PC-3 (cell line): ENCODE data around the gene STUM. TPM values are rescaled to one million over a fixed set of nuclear protein-coding genes. Genes with fewer than 3 reads are reported as not detected.
A peak's percentile ranks its signal among the peaks of the same experiment; 100 is the strongest.

Experiments
- ATAC-seq: fragments of 200-7000 bp; cut with Tn5 transposase; 2 replicates; pipeline ENCODE4 v1.9.1; 2020; ENCODE audit warnings: mild to moderate bottlenecking, moderate library complexity
- BruUV-seq: library from RNA; stranded (reverse); fragments of 400-500 nt; replicated peaks from 2 replicates; lab custom pipeline; 2021; lab: Mats Ljungman, UMichigan
- CTCF ChIA-PET: fragments of 300-600 bp; sonication (Branson Sonifier 250); formaldehyde crosslinking; loops from one replicate; lab custom pipeline; 2022; ENCODE audit warnings: antibody characterized with exemption; lab: Charles Lee
- POLR2A ChIA-PET: fragments of 300-600 bp; sonication (Branson Sonifier 250); formaldehyde crosslinking; loops from one replicate; lab custom pipeline; 2022; ENCODE audit warnings: antibody characterized with exemption; ENCODE audit not compliant: unreplicated experiment; lab: Charles Lee
- DNase-seq: peaks from one replicate; pipeline ENCODE4 v3.0.0-alpha.2; 2015
- H2AFZ ChIP-seq: fragments of 300-600 bp; sonication (generic); 2 replicates; pipeline ENCODE4 v1.6.0; 2016; ENCODE audit warnings: antibody characterized with exemption, low read length
- H3F3A ChIP-seq: fragments of 300-600 bp; sonication (generic); one replicate; pipeline ENCODE4 v1.6.0; 2017; ENCODE audit warnings: antibody characterized with exemption, low read length, control low read depth, mild to moderate bottlenecking; ENCODE audit not compliant: unreplicated experiment
- H3K27ac ChIP-seq: fragments of 300-600 bp; sonication (generic); 2 replicates; pipeline ENCODE4 v1.5.1; 2016; ENCODE audit warnings: mild to moderate bottlenecking, low read length
- H3K27me3 ChIP-seq: fragments of 300-600 bp; sonication (generic); 2 replicates; pipeline ENCODE4 v1.6.1; 2016; ENCODE audit warnings: low read length, mixed read lengths
- H3K36me3 ChIP-seq: fragments of 300-600 bp; sonication (generic); 2 replicates; pipeline ENCODE4 v1.6.1; 2016; ENCODE audit warnings: low read depth, mixed run types, low read length, mixed read lengths
- H3K4me1 ChIP-seq: fragments of 300-600 bp; sonication (generic); 2 replicates; pipeline ENCODE4 v1.5.1; 2016; ENCODE audit warnings: low read length; ENCODE audit not compliant: insufficient read depth
- H3K4me2 ChIP-seq: fragments of 300-600 bp; sonication (generic); 2 replicates; pipeline ENCODE4 v1.6.0; 2016; ENCODE audit warnings: low read length
- H3K4me3 ChIP-seq: fragments of 300-600 bp; sonication (generic); 2 replicates; pipeline ENCODE4 v1.5.1; 2016; ENCODE audit warnings: mild to moderate bottlenecking, low read length, mixed read lengths
- H3K79me2 ChIP-seq: fragments of 300-600 bp; sonication (generic); 2 replicates; pipeline ENCODE4 v1.6.1; 2017; ENCODE audit warnings: low read length, mixed read lengths
- H3K9ac ChIP-seq: fragments of 300-600 bp; sonication (generic); 2 replicates; pipeline ENCODE4 v1.6.0; 2016; ENCODE audit warnings: mild to moderate bottlenecking, low read length
- H3K9me2 ChIP-seq: fragments of 300-600 bp; sonication (generic); replicated peaks from 2 replicates; pipeline ENCODE4 v1.6.1; 2016; ENCODE audit warnings: mixed run types, low read length, mixed read lengths
- H3K9me3 ChIP-seq: fragments of 300-600 bp; sonication (generic); 2 replicates; pipeline ENCODE4 v1.6.1; 2016; ENCODE audit warnings: low read length, mixed read lengths
- H4K20me1 ChIP-seq: fragments of 300-600 bp; sonication (generic); 2 replicates; pipeline ENCODE4 v1.6.1; 2016; ENCODE audit warnings: low read length, mixed read lengths
- EZH2 ChIP-seq: fragments of 300-600 bp; sonication (generic); IDR thresholded peaks from one replicate; pipeline ENCODE4 v1.6.1; 2017; ENCODE audit warnings: antibody characterized with exemption, mild to moderate bottlenecking, low read length; ENCODE audit not compliant: unreplicated experiment
- EZH2phosphoT487 ChIP-seq: fragments of 300-600 bp; sonication (generic); IDR thresholded peaks from 2 replicates; pipeline ENCODE4 v1.6.1; 2018; ENCODE audit warnings: mild to moderate bottlenecking, antibody characterized with exemption, low read length, borderline replicate concordance
- intact Hi-C: fragments of 100-400 bp; cut with micrococcal nuclease; formaldehyde crosslinking; loops from 2 replicates; pipeline ENCODE4 v1.9.0; 2023
- total RNA-seq: library from RNA; depleted of rRNA; stranded (reverse); fragments of >200 nt; gene quantifications from 2 replicates; pipeline ENCODE4 v1.2.3, GENCODE V29; 2014
- TF ChIP-seq, protein P1 (sequence below): fragments of 300-600 bp; sonication (generic); conservative IDR thresholded peaks from 2 replicates; pipeline ENCODE4 v1.5.1; 2017; ENCODE audit warnings: antibody characterized with exemption, low read depth, mild to moderate bottlenecking, low read length

STUM gene
- total RNA-seq, 1 experiment from 2014 or later = 0.58 TPM

DNA sequence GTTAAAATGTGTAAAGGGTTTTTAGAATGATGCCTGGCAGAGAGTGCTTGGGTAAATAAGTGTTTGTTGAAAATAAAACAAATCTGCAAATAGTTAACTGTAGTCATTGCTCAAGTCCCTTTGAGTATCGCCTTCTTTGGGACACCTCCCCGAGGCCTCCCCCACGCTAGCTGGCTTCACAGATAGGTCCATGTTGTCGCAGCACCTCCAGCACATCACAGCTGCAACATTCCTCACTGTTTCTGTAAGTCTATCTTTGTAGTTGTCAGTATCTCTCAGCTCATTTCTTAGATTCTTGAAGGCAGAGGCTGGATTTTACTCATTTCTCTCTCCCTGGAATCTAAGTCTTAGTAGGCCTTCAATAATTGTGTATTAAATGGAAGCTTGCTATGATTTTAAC is 1.6 kb upstream of the STUM start:
- Histone ChIP-seq H3K36me3 (no peaks in the 10 kb centered on the region), H3K4me1 (peaks cover 18% of the 10 kb centered on the region), H3K27me3 (peaks cover 34% of the 10 kb centered on the region), H3K9ac (no peak overlapping the region), H3K27ac (no peak overlapping the region), H3K9me3 (no peaks in the 10 kb centered on the region), H2AFZ (no peak overlapping the region), H3K9me2 (no peaks in the 10 kb centered on the region), H3F3A (no peaks in the 10 kb centered on the region), H4K20me1 (no peaks in the 10 kb centered on the region), H3K4me3 (no peak overlapping the region), H3K4me2 (no peak overlapping the region), H3K79me2 (no peaks in the 10 kb centered on the region)
- ChIA-PET POLR2A (no interaction called here), CTCF (interaction anchor here (0.5 to 1.8 kb wide), 7 partner anchors 9 to 316 kb away, joined by 3 to 22 read pairs (median 5); no protein-coding TSS in a partner anchor)
- DNase-seq (no peak), ATAC-seq (no peak)
- intact Hi-C loops = loop anchor here (1.0 to 5.0 kb wide), 5 partner anchors 61 to 280 kb away; no protein-coding TSS in a partner anchor
- BruUV-seq = no TSS peak
- TF ChIP-seq EZH2 = no peak
- TF ChIP-seq, protein P1, sequence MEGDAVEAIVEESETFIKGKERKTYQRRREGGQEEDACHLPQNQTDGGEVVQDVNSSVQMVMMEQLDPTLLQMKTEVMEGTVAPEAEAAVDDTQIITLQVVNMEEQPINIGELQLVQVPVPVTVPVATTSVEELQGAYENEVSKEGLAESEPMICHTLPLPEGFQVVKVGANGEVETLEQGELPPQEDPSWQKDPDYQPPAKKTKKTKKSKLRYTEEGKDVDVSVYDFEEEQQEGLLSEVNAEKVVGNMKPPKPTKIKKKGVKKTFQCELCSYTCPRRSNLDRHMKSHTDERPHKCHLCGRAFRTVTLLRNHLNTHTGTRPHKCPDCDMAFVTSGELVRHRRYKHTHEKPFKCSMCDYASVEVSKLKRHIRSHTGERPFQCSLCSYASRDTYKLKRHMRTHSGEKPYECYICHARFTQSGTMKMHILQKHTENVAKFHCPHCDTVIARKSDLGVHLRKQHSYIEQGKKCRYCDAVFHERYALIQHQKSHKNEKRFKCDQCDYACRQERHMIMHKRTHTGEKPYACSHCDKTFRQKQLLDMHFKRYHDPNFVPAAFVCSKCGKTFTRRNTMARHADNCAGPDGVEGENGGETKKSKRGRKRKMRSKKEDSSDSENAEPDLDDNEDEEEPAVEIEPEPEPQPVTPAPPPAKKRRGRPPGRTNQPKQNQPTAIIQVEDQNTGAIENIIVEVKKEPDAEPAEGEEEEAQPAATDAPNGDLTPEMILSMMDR = no peak
- no peak for TF ChIP-seq EZH2phosphoT487

DNA sequence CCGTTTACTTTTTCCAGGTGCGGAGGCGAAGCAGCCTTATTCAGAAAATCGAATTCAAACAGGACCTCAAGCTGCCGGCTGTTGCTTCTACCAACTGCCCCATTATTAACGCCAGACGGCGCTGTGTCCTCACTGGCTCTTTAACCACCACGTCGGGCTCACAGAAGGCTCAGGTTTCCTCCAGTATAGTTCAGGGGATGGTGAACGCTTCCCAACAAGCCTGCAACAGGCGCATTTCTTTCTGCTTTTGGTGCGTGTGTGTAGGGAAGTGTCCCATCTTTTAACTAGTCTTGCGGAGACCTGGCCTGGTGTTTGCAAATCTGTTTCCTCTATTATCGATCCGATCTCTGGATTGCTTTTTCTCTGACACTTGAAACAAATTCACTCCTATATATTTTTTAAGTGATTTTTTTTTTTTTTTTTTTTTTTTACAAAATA is 791 bp upstream of the STUM start:
- Histone ChIP-seq H3K27me3 (peaks cover 42% of the 10 kb centered on the region), H3K4me3 (no peak overlapping the region), H3K27ac (no peak overlapping the region), H4K20me1 (no peaks in the 10 kb centered on the region), H3K4me1 (peaks cover 18% of the 10 kb centered on the region), H3K4me2 (peak overlapping the region; percentile 42), H2AFZ (no peak overlapping the region), H3K79me2 (no peaks in the 10 kb centered on the region), H3K9me3 (no peaks in the 10 kb centered on the region), H3K9me2 (no peaks in the 10 kb centered on the region), H3K9ac (no peak overlapping the region), H3K36me3 (no peaks in the 10 kb centered on the region), H3F3A (no peaks in the 10 kb centered on the region)
- POLR2A ChIA-PET = interaction anchor here (0.6 kb wide), 2 partner anchors 15 to 289 kb away, joined by 8 read pairs; no protein-coding TSS in a partner anchor
- intact Hi-C loops = loop anchor here (1.0 to 5.0 kb wide), 5 partner anchors 61 to 280 kb away; no protein-coding TSS in a partner anchor
- CTCF ChIA-PET = interaction anchor here (0.6 to 1.8 kb wide), 15 partner anchors 8 to 438 kb away, joined by 3 to 22 read pairs (median 7); no protein-coding TSS in a partner anchor
- BruUV-seq = no TSS peak
- DNase-seq (peak; percentile 99), ATAC-seq (peak; percentile 93)
- no peak for TF ChIP-seq EZH2
- TF ChIP-seq, protein P1 = peak; percentile 99
